ENCODE data around the gene SOBP. TPM values are rescaled to one million over a fixed set of nuclear protein-coding genes. Genes with fewer than 3 reads are reported as not detected.

Gene SOBP
- total RNA-seq, 1 donor from 2014 or later = 13.3 TPM

GRCh38 chr6:107543567-107543966 lies 53.6 kb downstream of the SOBP start:
- no peak for TF ChIP-seq POLR2A (IDR thresholded peaks at IDR 0.05)
- TF ChIP-seq POLR2AphosphoS5 (IDR thresholded peaks at IDR 0.05; ENCODE audit: insufficient read depth in 1 of 2, low read depth in 1 of 2) = no peak
- TF ChIP-seq CTCF (IDR thresholded peaks at IDR 0.05) = no peak
- no peak for DNase-seq (ENCODE audit: extremely low spot score in 2 of 2)
- intact Hi-C loops (cut with DNase I) = no loop called here
- Histone ChIP-seq H3K4me3 (no peak overlapping the region), H3K4me1 (peaks cover 9% of the 10 kb centered on the region), H3K27me3 (no peaks in the 10 kb centered on the region), H3K9me3 (no peaks in the 10 kb centered on the region), H3K27ac (no peak overlapping the region), H3K36me3 (no peaks in the 10 kb centered on the region)

- H3K27me3 ChIP-seq = no peaks in the 10 kb centered on the region
- intact Hi-C loops (cut with DNase I) = no loop called here
- DNase-seq (ENCODE audit: extremely low spot score in 2 of 2) = no peak
Observed at GRCh38 chr6:107545763-107546162, 55.8 kb downstream of the SOBP start.

GRCh38 chr6:107546691-107547450 lies 57.0 kb downstream of the SOBP start:
- Histone ChIP-seq H3K4me3 (no peak overlapping the region), H3K9me3 (no peaks in the 10 kb centered on the region), H3K27me3 (no peaks in the 10 kb centered on the region), H3K4me1 (peaks cover 9% of the 10 kb centered on the region), H3K27ac (no peak overlapping the region), H3K36me3 (no peaks in the 10 kb centered on the region)
- DNase-seq (ENCODE audit: extremely low spot score in 2 of 2) = no peak
- intact Hi-C loops (cut with DNase I) = no loop called here
- TF ChIP-seq POLR2AphosphoS5 (IDR thresholded peaks at IDR 0.05; ENCODE audit: insufficient read depth in 1 of 2, low read depth in 1 of 2) = no peak
- TF ChIP-seq CTCF (IDR thresholded peaks at IDR 0.05) = no peak
- no peak for TF ChIP-seq POLR2A (IDR thresholded peaks at IDR 0.05)

More at GRCh38 chr6:107545763-107546162, 55.8 kb downstream of the SOBP start:
- Histone ChIP-seq H3K36me3 (no peaks in the 10 kb centered on the region), H3K4me1 (peaks cover 9% of the 10 kb centered on the region), H3K4me3 (no peak overlapping the region), H3K9me3 (no peaks in the 10 kb centered on the region), H3K27ac (peak overlapping the region; percentile 15)
- no peak for TF ChIP-seq POLR2AphosphoS5 (IDR thresholded peaks at IDR 0.05; ENCODE audit: insufficient read depth in 1 of 2, low read depth in 1 of 2)
- TF ChIP-seq POLR2A (IDR thresholded peaks at IDR 0.05) = no peak
- no peak for TF ChIP-seq CTCF (IDR thresholded peaks at IDR 0.05)

- DNase-seq (ENCODE audit: extremely low spot score in 2 of 2) = no peak
- Histone ChIP-seq H3K27ac (no peak overlapping the region), H3K9me3 (no peaks in the 10 kb centered on the region), H3K36me3 (no peaks in the 10 kb centered on the region), H3K27me3 (no peaks in the 10 kb centered on the region), H3K4me3 (no peak overlapping the region), H3K4me1 (peaks cover 9% of the 10 kb centered on the region)
- intact Hi-C loops (cut with DNase I) = no loop called here
- TF ChIP-seq POLR2AphosphoS5 (IDR thresholded peaks at IDR 0.05; ENCODE audit: insufficient read depth in 1 of 2, low read depth in 1 of 2) (no peak), CTCF (IDR thresholded peaks at IDR 0.05) (no peak), POLR2A (IDR thresholded peaks at IDR 0.05) (no peak)
Observed at GRCh38 chr6:107547451-107547840, 57.5 kb downstream of the SOBP start.

GRCh38 chr6:107550241-107550840 lies 60.4 kb downstream of the SOBP start:
- H3K27ac ChIP-seq = no peak overlapping the region
- H3K36me3 ChIP-seq = no peaks in the 10 kb centered on the region
- H3K4me3 ChIP-seq = no peak overlapping the region
- H3K9me3 ChIP-seq = no peaks in the 10 kb centered on the region
- TF ChIP-seq POLR2AphosphoS5 (IDR thresholded peaks at IDR 0.05; ENCODE audit: insufficient read depth in 1 of 2, low read depth in 1 of 2) (no peak), CTCF (IDR thresholded peaks at IDR 0.05) (no peak), POLR2A (IDR thresholded peaks at IDR 0.05) (no peak)
- no peaks in the 10 kb centered on the region for H3K27me3 ChIP-seq
- H3K4me1 ChIP-seq = peaks cover 4% of the 10 kb centered on the region
- intact Hi-C loops (cut with DNase I) = no loop called here
- DNase-seq (ENCODE audit: extremely low spot score in 2 of 2) = no peak

Measured in vagina (tissue), 2 donors.